SU-DHL-6 (cell line): ENCODE measurements around the gene KLF16.

Experiments used
- H2AFZ ChIP-seq: fragments of 200-600 bp; sonication (generic); 2 replicates; pipeline ENCODE4 v1.6.1; 2014; ENCODE audit warnings: low read depth, mild to moderate bottlenecking, moderate library complexity, mixed read lengths, antibody characterized with exemption, low read length; ENCODE audit not compliant: severe bottlenecking
- H3F3A ChIP-seq: fragments of 200-600 bp; shearing (Covaris generic); 2 replicates; pipeline ENCODE4 v1.6.0; 2016; ENCODE audit warnings: antibody characterized with exemption, mild to moderate bottlenecking; ENCODE audit not compliant: insufficient read depth
- H3K27ac ChIP-seq: fragments of 200-600 bp; sonication (generic); 2 replicates; pipeline ENCODE4 v1.5.1; 2016; ENCODE audit warnings: low read depth, mild to moderate bottlenecking, low read length, moderate library complexity, mixed read lengths
- H3K27me3 ChIP-seq: fragments of 200-600 bp; sonication (generic), shearing (Covaris generic); 2 replicates; pipeline ENCODE4 v1.6.0; 2014; ENCODE audit warnings: mild to moderate bottlenecking, low read length
- H3K36me3 ChIP-seq: fragments of 200-600 bp; sonication (generic); 2 replicates; pipeline ENCODE4 v1.6.1; 2014; ENCODE audit warnings: mild to moderate bottlenecking, low read length, mixed read lengths
- H3K4me2 ChIP-seq: fragments of 300-600, 200-600 bp; shearing (Covaris generic), sonication (generic); 2 replicates; pipeline ENCODE4 v1.6.0; 2014; ENCODE audit warnings: low read length, low read depth, mild to moderate bottlenecking; ENCODE audit not compliant: poor library complexity, severe bottlenecking
- H3K4me3 ChIP-seq: fragments of 200-600 bp; sonication (generic); 2 replicates; pipeline ENCODE4 v1.5.1; 2014; ENCODE audit warnings: antibody characterized with exemption, low read length, mild to moderate bottlenecking, mixed read lengths; ENCODE audit not compliant: insufficient read depth, poor library complexity, severe bottlenecking
- H3K79me2 ChIP-seq: fragments of 200-600 bp; sonication (generic); 2 replicates; pipeline ENCODE4 v1.6.1; 2014; ENCODE audit warnings: mild to moderate bottlenecking, low read length, moderate library complexity; ENCODE audit not compliant: insufficient read depth
- H3K9ac ChIP-seq: fragments of 200-600 bp; sonication (generic); 2 replicates; pipeline ENCODE4 v1.7.0; 2014; ENCODE audit warnings: mild to moderate bottlenecking, low read length
- H3K9me2 ChIP-seq: fragments of 200-600 bp; sonication (generic); replicated peaks from 2 replicates; pipeline ENCODE4 v1.6.1; 2014; ENCODE audit warnings: low read length; ENCODE audit not compliant: insufficient read depth
- H3K9me3 ChIP-seq: fragments of 200-600 bp; sonication (generic); 2 replicates; pipeline ENCODE4 v1.6.1; 2014; ENCODE audit warnings: low read length, mixed read lengths; ENCODE audit not compliant: insufficient read depth
- H4K20me1 ChIP-seq: fragments of 200-600 bp; sonication (generic); 2 replicates; pipeline ENCODE4 v1.6.1; 2014; ENCODE audit warnings: low read depth, mild to moderate bottlenecking, antibody characterized with exemption, low read length, moderate library complexity, mixed read lengths
- CTCF ChIP-seq: fragments of 200-600 bp; sonication (generic); IDR thresholded peaks from one replicate; pipeline ENCODE4 v1.5.1; 2017; ENCODE audit warnings: antibody characterized with exemption, mild to moderate bottlenecking, low read length, moderate library complexity; ENCODE audit not compliant: insufficient read depth, poor library complexity, severe bottlenecking
- EZH2phosphoT487 ChIP-seq: fragments of 200-600 bp; sonication (generic), shearing (Covaris generic); conservative IDR thresholded peaks from 2 replicates; pipeline ENCODE4 v1.6.1; 2018; ENCODE audit warnings: mild to moderate bottlenecking, antibody characterized with exemption, low read length, moderate library complexity, mixed read lengths

Gene KLF16

GRCh38 chr19:1807695-1808394, 55.5 kb downstream of the KLF16 start:
- H3K4me3 ChIP-seq = no peak overlapping the region
- H3K9me3 ChIP-seq = no peaks in the 10 kb centered on the region
- no peak for TF ChIP-seq CTCF
- TF ChIP-seq EZH2phosphoT487 = no peak
- H3K4me2 ChIP-seq = no peak overlapping the region
- no peaks in the 10 kb centered on the region for H4K20me1 ChIP-seq
- H3K9ac ChIP-seq = no peak overlapping the region
- H3F3A ChIP-seq = no peaks in the 10 kb centered on the region
- no peak overlapping the region for H2AFZ ChIP-seq
- H3K9me2 ChIP-seq = no peaks in the 10 kb centered on the region
- H3K79me2 ChIP-seq = no peaks in the 10 kb centered on the region
- no peak overlapping the region for H3K27ac ChIP-seq
- H3K27me3 ChIP-seq = no peaks in the 10 kb centered on the region
- H3K36me3 ChIP-seq = no peaks in the 10 kb centered on the region

GRCh38 chr19:1807030-1807694, 56.2 kb downstream of the KLF16 start:
- Histone ChIP-seq H2AFZ (no peak overlapping the region), H3K9me2 (no peaks in the 10 kb centered on the region), H3K9me3 (no peaks in the 10 kb centered on the region), H3K9ac (no peak overlapping the region), H3K79me2 (no peaks in the 10 kb centered on the region), H3K27ac (no peak overlapping the region), H4K20me1 (no peaks in the 10 kb centered on the region), H3K4me2 (no peak overlapping the region), H3K27me3 (no peaks in the 10 kb centered on the region), H3K36me3 (no peaks in the 10 kb centered on the region), H3F3A (no peaks in the 10 kb centered on the region), H3K4me3 (no peak overlapping the region)
- TF ChIP-seq CTCF (no peak), EZH2phosphoT487 (no peak)

GRCh38 chr19:1806184-1807029, 57.0 kb downstream of the KLF16 start:
- Histone ChIP-seq H3K4me2 (no peak overlapping the region), H3K27me3 (no peaks in the 10 kb centered on the region), H3K4me3 (no peak overlapping the region), H3K9me2 (no peaks in the 10 kb centered on the region), H3F3A (no peaks in the 10 kb centered on the region), H3K27ac (no peak overlapping the region), H3K9ac (no peak overlapping the region), H3K9me3 (no peaks in the 10 kb centered on the region), H2AFZ (no peak overlapping the region), H4K20me1 (no peaks in the 10 kb centered on the region), H3K36me3 (no peaks in the 10 kb centered on the region), H3K79me2 (no peaks in the 10 kb centered on the region)
- TF ChIP-seq CTCF (no peak), EZH2phosphoT487 (no peak)
